ENCODE measurements around the gene CTDNEP1.

DNA sequence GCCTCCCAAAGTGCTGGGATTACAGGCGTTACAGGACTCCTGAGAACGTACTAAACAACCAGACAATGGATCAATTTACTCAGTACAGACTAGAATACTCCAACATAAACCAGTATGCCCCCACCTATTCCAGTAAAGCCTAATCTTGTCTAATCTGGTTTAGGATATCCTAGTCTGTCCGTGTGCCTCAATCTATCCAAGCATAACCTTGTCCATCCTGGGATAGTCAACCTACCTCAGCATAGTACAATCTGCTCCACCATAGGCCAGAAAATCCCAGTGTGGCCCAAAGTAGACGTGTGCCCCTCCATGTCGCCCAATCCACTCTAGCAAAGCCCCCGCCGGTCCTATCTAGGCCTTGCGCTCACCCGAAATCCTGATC is 17.8 kb downstream of the CTDNEP1 start:
- TF ChIP-seq RAD21 (IDR thresholded peaks at IDR 0.05; ENCODE audit: low read depth), result no peak
- TF ChIP-seq YY1 (IDR thresholded peaks at IDR 0.05; ENCODE audit: low read depth), result no peak
- TF ChIP-seq, protein P1, sequence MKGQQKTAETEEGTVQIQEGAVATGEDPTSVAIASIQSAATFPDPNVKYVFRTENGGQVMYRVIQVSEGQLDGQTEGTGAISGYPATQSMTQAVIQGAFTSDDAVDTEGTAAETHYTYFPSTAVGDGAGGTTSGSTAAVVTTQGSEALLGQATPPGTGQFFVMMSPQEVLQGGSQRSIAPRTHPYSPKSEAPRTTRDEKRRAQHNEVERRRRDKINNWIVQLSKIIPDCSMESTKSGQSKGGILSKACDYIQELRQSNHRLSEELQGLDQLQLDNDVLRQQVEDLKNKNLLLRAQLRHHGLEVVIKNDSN (IDR thresholded peaks at IDR 0.05), result no peak
- no peak for TF ChIP-seq TEAD4 (IDR thresholded peaks at IDR 0.05)
- no peak for TF ChIP-seq ZBTB7A (IDR thresholded peaks at IDR 0.05; ENCODE audit: low read depth)
- TF ChIP-seq NFIC (IDR thresholded peaks at IDR 0.05), result no peak
- no peak for TF ChIP-seq TAF1 (IDR thresholded peaks at IDR 0.05; ENCODE audit: low read depth)
- TF ChIP-seq, protein P2, sequence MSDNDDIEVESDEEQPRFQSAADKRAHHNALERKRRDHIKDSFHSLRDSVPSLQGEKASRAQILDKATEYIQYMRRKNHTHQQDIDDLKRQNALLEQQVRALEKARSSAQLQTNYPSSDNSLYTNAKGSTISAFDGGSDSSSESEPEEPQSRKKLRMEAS (IDR thresholded peaks at IDR 0.05), result no peak
- no peak for TF ChIP-seq EP300 (IDR thresholded peaks at IDR 0.05; ENCODE audit: borderline replicate concordance)
- no peak for TF ChIP-seq CEBPB (IDR thresholded peaks at IDR 0.05)
- TF ChIP-seq FOXM1 (IDR thresholded peaks at IDR 0.05; ENCODE audit: borderline replicate concordance, low read depth), result no peak
- TF ChIP-seq EGR1 (IDR thresholded peaks at IDR 0.05), result no peak
- TF ChIP-seq, protein P3, sequence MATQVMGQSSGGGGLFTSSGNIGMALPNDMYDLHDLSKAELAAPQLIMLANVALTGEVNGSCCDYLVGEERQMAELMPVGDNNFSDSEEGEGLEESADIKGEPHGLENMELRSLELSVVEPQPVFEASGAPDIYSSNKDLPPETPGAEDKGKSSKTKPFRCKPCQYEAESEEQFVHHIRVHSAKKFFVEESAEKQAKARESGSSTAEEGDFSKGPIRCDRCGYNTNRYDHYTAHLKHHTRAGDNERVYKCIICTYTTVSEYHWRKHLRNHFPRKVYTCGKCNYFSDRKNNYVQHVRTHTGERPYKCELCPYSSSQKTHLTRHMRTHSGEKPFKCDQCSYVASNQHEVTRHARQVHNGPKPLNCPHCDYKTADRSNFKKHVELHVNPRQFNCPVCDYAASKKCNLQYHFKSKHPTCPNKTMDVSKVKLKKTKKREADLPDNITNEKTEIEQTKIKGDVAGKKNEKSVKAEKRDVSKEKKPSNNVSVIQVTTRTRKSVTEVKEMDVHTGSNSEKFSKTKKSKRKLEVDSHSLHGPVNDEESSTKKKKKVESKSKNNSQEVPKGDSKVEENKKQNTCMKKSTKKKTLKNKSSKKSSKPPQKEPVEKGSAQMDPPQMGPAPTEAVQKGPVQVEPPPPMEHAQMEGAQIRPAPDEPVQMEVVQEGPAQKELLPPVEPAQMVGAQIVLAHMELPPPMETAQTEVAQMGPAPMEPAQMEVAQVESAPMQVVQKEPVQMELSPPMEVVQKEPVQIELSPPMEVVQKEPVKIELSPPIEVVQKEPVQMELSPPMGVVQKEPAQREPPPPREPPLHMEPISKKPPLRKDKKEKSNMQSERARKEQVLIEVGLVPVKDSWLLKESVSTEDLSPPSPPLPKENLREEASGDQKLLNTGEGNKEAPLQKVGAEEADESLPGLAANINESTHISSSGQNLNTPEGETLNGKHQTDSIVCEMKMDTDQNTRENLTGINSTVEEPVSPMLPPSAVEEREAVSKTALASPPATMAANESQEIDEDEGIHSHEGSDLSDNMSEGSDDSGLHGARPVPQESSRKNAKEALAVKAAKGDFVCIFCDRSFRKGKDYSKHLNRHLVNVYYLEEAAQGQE (IDR thresholded peaks at IDR 0.05; ENCODE audit: low read depth), result no peak
- TF ChIP-seq CREB1 (IDR thresholded peaks at IDR 0.05; ENCODE audit: low read depth), result no peak

All from Ishikawa (cell line).